K562 (cell line): ENCODE data around the gene MYO1F. TPM values are rescaled to one million over a fixed set of nuclear protein-coding genes. Genes with fewer than 3 reads are reported as not detected.

Source experiments
- ATF3 ChIP-seq, 2 experiments: fragments of 450-650 bp in 1 of 2; sonication (generic) in 1 of 2; formaldehyde crosslinking in 1 of 2; IDR thresholded peaks in 1 of 2; conservative IDR thresholded peaks in 1 of 2; 2 replicates each; pipeline versions ENCODE4 v1.6.1 to v1.8.1; 2016 to 2023; ENCODE audit warnings: mild to moderate bottlenecking in 2 of 2, moderate library complexity in 2 of 2, inconsistent platforms in 1 of 2, missing genetic modification reagents in 1 of 2
- FOS ChIP-seq: IDR thresholded peaks from 3 replicates; pipeline ENCODE4 v1.6.1; 2011; ENCODE audit not compliant: insufficient read length; ENCODE audit errors: extremely low read depth
- GATA2 ChIP-seq: sonication (generic); formaldehyde crosslinking; IDR thresholded peaks from 2 replicates; pipeline ENCODE4 v1.4.0; 2020; ENCODE audit warnings: mild to moderate bottlenecking, missing genetic modification reagents
- KDM1A ChIP-seq, 2 experiments: fragments of 450-650 bp; IDR thresholded peaks; 2 replicates each; pipeline ENCODE4 v1.6.1; 2016; ENCODE audit warnings: mild to moderate bottlenecking in 2 of 2
- MAFG ChIP-seq: fragments of 450-650 bp; conservative IDR thresholded peaks from 2 replicates; pipeline ENCODE4 v1.6.1; 2016; ENCODE audit warnings: missing genetic modification characterization, missing compliant biosample characterization
- PCBP1 ChIP-seq: fragments of 200-400 bp; formaldehyde crosslinking; IDR thresholded peaks from 2 replicates; pipeline ENCODE4 v1.6.1; 2018; ENCODE audit warnings: mild to moderate bottlenecking, low read depth, low read length; ENCODE audit not compliant: poor library complexity, severe bottlenecking
- POLR3A ChIP-seq: IDR thresholded peaks from 2 replicates; pipeline ENCODE4 v1.6.1; 2011; ENCODE audit warnings: borderline replicate concordance, mild to moderate bottlenecking, moderate library complexity; ENCODE audit not compliant: insufficient read length, insufficient read depth; ENCODE audit errors: extremely low read depth
- RBM39 ChIP-seq: fragments of 200-400 bp; formaldehyde crosslinking; optimal IDR thresholded peaks from 2 replicates; pipeline ENCODE3; 2018; ENCODE audit warnings: low read depth, low read length
- RCOR1 ChIP-seq, 2 experiments: IDR thresholded peaks; 2 replicates each; pipeline ENCODE4 v1.6.1; 2012; ENCODE audit warnings: low read depth in 2 of 2, low read length in 2 of 2, borderline replicate concordance in 1 of 2, improper control_type of control experiment in 1 of 2
- TARDBP ChIP-seq: fragments of 450-650 bp; IDR thresholded peaks from 2 replicates; pipeline ENCODE4 v1.6.1; 2016
- XRCC5 ChIP-seq: fragments of 200-400 bp; formaldehyde crosslinking; IDR thresholded peaks from 2 replicates; pipeline ENCODE4 v1.6.1; 2017; ENCODE audit warnings: low read depth, mild to moderate bottlenecking, low read length
- ZNF184 ChIP-seq: sonication (generic); formaldehyde crosslinking; IDR thresholded peaks from 2 replicates; pipeline ENCODE4 v1.5.0; 2020; ENCODE audit warnings: missing genetic modification reagents
- ZNF23 ChIP-seq: fragments of 250-450 bp; sonication (Bioruptor Pico); IDR thresholded peaks from 2 replicates; pipeline ENCODE4 v1.4.0; 2020; ENCODE audit warnings: mild to moderate bottlenecking
- ZNF253 ChIP-seq: fragments of 250-450 bp; sonication (Bioruptor Pico); conservative IDR thresholded peaks from 2 replicates; pipeline ENCODE4 v1.6.1; 2021; ENCODE audit warnings: mild to moderate bottlenecking
- ZNF75A ChIP-seq: fragments of 450-650 bp; formaldehyde crosslinking; IDR thresholded peaks from 2 replicates; pipeline ENCODE4 v1.4.0; 2020; ENCODE audit warnings: mild to moderate bottlenecking
- polyA plus RNA-seq, 8 experiments: library from polyadenylated mRNA; depleted of rRNA in 4 of 8; stranded (reverse) in 5 of 8; unstranded in 3 of 8; fragments of >200 nt; fragmentation: Nextera tagmentation in 2 of 8; fragmentation: Illumina TruSeq in 1 of 8; extraction: Ambion mirVana in 2 of 8; extraction: Trizol in 1 of 8; gene quantifications; 2 replicates each; pipeline versions ENCODE4 v1.2.1 to v1.2.3, GENCODE V29; 2011 to 2014; ENCODE audit warnings: inconsistent platforms in 1 of 8, missing spikeins in 1 of 8
- total RNA-seq, 7 experiments: library from RNA; depleted of rRNA in 6 of 7; stranded (reverse); fragments of >200 nt in 6 of 7; fragmentation: Illumina TruSeq in 2 of 7; extraction: Trizol in 2 of 7; gene quantifications; 2 replicates each; pipeline versions ENCODE4 v1.2.1 to v1.2.3, GENCODE V29; 2011 to 2021; ENCODE audit warnings: low replicate concordance in 1 of 7
- TF ChIP-seq, protein P1 (sequence below): IDR thresholded peaks from 2 replicates; pipeline ENCODE4 v1.6.1; 2011; ENCODE audit warnings: borderline replicate concordance, low read depth, mild to moderate bottlenecking, moderate library complexity, low read length; ENCODE audit not compliant: insufficient read depth, poor library complexity, severe bottlenecking
- TF ChIP-seq, protein P2 (sequence below): fragments of 450-650 bp; formaldehyde crosslinking; IDR thresholded peaks from 2 replicates; pipeline ENCODE4 v1.4.0; 2020; ENCODE audit warnings: mild to moderate bottlenecking, moderate library complexity
- TF ChIP-seq, protein P3 (sequence below): IDR thresholded peaks from 2 replicates; pipeline ENCODE4 v1.6.1; 2012; ENCODE audit warnings: low read depth, low read length, improper control_type of control experiment, borderline replicate concordance
- TF ChIP-seq, protein P4 (sequence below): sonication (generic); formaldehyde crosslinking; IDR thresholded peaks from 2 replicates; pipeline ENCODE4 v1.8.1; 2023; ENCODE audit warnings: mild to moderate bottlenecking, missing genetic modification reagents

Gene MYO1F
- total and polyA plus RNA-seq, 9 of the 15 experiments (the other 6 are each of a cell fraction or from before 2014, with no cell fraction given): 0.78 to 9.4 (median 4.3) TPM

- TF ChIP-seq, protein P1, sequence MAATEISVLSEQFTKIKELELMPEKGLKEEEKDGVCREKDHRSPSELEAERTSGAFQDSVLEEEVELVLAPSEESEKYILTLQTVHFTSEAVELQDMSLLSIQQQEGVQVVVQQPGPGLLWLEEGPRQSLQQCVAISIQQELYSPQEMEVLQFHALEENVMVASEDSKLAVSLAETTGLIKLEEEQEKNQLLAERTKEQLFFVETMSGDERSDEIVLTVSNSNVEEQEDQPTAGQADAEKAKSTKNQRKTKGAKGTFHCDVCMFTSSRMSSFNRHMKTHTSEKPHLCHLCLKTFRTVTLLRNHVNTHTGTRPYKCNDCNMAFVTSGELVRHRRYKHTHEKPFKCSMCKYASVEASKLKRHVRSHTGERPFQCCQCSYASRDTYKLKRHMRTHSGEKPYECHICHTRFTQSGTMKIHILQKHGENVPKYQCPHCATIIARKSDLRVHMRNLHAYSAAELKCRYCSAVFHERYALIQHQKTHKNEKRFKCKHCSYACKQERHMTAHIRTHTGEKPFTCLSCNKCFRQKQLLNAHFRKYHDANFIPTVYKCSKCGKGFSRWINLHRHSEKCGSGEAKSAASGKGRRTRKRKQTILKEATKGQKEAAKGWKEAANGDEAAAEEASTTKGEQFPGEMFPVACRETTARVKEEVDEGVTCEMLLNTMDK: peak; percentile 71
- TF ChIP-seq, protein P2, sequence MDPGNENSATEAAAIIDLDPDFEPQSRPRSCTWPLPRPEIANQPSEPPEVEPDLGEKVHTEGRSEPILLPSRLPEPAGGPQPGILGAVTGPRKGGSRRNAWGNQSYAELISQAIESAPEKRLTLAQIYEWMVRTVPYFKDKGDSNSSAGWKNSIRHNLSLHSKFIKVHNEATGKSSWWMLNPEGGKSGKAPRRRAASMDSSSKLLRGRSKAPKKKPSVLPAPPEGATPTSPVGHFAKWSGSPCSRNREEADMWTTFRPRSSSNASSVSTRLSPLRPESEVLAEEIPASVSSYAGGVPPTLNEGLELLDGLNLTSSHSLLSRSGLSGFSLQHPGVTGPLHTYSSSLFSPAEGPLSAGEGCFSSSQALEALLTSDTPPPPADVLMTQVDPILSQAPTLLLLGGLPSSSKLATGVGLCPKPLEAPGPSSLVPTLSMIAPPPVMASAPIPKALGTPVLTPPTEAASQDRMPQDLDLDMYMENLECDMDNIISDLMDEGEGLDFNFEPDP (CRISPR knock-in tag): no peak
- TF ChIP-seq RCOR1 (IDR thresholded peaks at IDR 0.05; ENCODE audit: borderline replicate concordance in 1 of 2, low read depth in 2 of 2, low read length in 2 of 2): peak in 1 of 2 experiments; percentile 71; a peak in 2 of 4 replicates
- TF ChIP-seq GATA2 (CRISPR knock-in tag): peak; percentile 51
- TF ChIP-seq ZNF184 (CRISPR knock-in tag): no peak
- peak; percentile 39; the same call in 1 of the 2 replicates for TF ChIP-seq TARDBP
- no peak for TF ChIP-seq POLR3A
- TF ChIP-seq RBM39: no peak
- no peak for TF ChIP-seq ZNF253
- TF ChIP-seq PCBP1: peak; percentile 78
- no peak for TF ChIP-seq MAFG (tag)
- TF ChIP-seq XRCC5: peak; percentile 89; the same call in 1 of the 2 replicates
- TF ChIP-seq ATF3 (IDR thresholded peaks at IDR 0.05): no peak
- 0 out of 2 replicates have a peak, but pooled peaks have one; percentile 26 for TF ChIP-seq ATF3 (CRISPR knock-in tag; conservative IDR thresholded peaks at IDR 0.05)
- TF ChIP-seq, protein P3, sequence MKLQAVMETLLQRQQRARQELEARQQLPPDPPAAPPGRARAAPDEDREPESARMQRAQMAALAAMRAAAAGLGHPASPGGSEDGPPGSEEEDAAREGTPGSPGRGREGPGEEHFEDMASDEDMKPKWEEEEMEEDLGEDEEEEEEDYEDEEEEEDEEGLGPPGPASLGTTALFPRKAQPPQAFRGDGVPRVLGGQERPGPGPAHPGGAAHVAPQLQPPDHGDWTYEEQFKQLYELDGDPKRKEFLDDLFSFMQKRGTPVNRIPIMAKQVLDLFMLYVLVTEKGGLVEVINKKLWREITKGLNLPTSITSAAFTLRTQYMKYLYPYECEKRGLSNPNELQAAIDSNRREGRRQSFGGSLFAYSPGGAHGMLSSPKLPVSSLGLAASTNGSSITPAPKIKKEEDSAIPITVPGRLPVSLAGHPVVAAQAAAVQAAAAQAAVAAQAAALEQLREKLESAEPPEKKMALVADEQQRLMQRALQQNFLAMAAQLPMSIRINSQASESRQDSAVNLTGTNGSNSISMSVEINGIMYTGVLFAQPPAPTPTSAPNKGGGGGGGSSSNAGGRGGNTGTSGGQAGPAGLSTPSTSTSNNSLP: 0 out of 2 replicates have a peak, but pooled peaks have one; percentile 33
- TF ChIP-seq, protein P4, sequence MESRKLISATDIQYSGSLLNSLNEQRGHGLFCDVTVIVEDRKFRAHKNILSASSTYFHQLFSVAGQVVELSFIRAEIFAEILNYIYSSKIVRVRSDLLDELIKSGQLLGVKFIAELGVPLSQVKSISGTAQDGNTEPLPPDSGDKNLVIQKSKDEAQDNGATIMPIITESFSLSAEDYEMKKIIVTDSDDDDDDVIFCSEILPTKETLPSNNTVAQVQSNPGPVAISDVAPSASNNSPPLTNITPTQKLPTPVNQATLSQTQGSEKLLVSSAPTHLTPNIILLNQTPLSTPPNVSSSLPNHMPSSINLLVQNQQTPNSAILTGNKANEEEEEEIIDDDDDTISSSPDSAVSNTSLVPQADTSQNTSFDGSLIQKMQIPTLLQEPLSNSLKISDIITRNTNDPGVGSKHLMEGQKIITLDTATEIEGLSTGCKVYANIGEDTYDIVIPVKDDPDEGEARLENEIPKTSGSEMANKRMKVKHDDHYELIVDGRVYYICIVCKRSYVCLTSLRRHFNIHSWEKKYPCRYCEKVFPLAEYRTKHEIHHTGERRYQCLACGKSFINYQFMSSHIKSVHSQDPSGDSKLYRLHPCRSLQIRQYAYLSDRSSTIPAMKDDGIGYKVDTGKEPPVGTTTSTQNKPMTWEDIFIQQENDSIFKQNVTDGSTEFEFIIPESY (CRISPR knock-in tag): peak; percentile 52; the same call in 1 of the 2 replicates
- no peak for TF ChIP-seq FOS
- no peak for TF ChIP-seq ZNF23 (CRISPR knock-in tag)
- TF ChIP-seq KDM1A (IDR thresholded peaks at IDR 0.05): no peak
- TF ChIP-seq ZNF75A (CRISPR knock-in tag): no peak
Observed at GRCh38 chr19:8580710-8581281, 3.6 kb upstream of the MYO1F start (continued).
